Prostate gland (tissue), 2 donors: ENCODE measurements around the gene FBXO44. TPM values are rescaled to one million over a fixed set of nuclear protein-coding genes. Genes with fewer than 3 reads are reported as not detected.

Experiments
- DNase-seq: peaks from one replicate; pipeline ENCODE4 v3.0.0-alpha.2; 2019; ENCODE audit warnings: low spot score
- H3K27ac ChIP-seq, 2 donors: fragments of 200-600 bp; sonication (generic); 2 replicates each; pipeline ENCODE4 v1.5.1; 2017 to 2019
- H3K27me3 ChIP-seq: fragments of 200-600 bp; sonication (generic); replicated peaks from 2 replicates; pipeline ENCODE4 v1.5.1; 2019; ENCODE audit not compliant: insufficient read depth
- H3K36me3 ChIP-seq, 2 donors: fragments of 200-600 bp; sonication (generic); 1 replicate in 1 of 2; 2 replicates in 1 of 2; pipeline versions ENCODE4 v1.5.1 to v1.8.1; 2017 to 2019
- H3K4me1 ChIP-seq: fragments of 200-600 bp; sonication (generic); replicated peaks from 2 replicates; pipeline ENCODE4 v1.5.1; 2019
- H3K4me3 ChIP-seq, 2 donors: fragments of 200-600 bp; sonication (generic); 2 replicates each; pipeline ENCODE4 v1.5.1; 2017 to 2019
- H3K9me3 ChIP-seq: fragments of 200-600 bp; sonication (generic); 2 replicates; pipeline ENCODE4 v1.5.1; 2017
- POLR2A ChIP-seq: fragments of 450-650 bp; IDR thresholded peaks from one replicate; pipeline ENCODE4 v1.6.1; 2016; ENCODE audit warnings: antibody characterized with exemption, mild to moderate bottlenecking
- POLR2AphosphoS5 ChIP-seq: sonication (generic); formaldehyde crosslinking; IDR thresholded peaks from one replicate; pipeline ENCODE4 v1.6.1; 2017; ENCODE audit warnings: antibody characterized with exemption
- WGBS: methylation state at CpG from one replicate; pipeline ENCODE4 v1.1.5; 2018; 5-methylcytosine and 5-hydroxymethylcytosine counted together
- intact Hi-C: fragments of 100-400 bp; cut with DNase I; formaldehyde crosslinking; loops from one replicate; pipeline ENCODE4 v1.14.2; 2022
- total RNA-seq, 2 donors: library from RNA; depleted of rRNA; stranded (reverse); fragments of >200 nt; gene quantifications; one replicate each; pipeline ENCODE4 v1.1.0, GENCODE V29; 2016
- TF ChIP-seq, protein P1 (sequence below), 4 experiments: fragments of 200-600 bp in 2 of 4; fragments of 450-650 bp in 2 of 4; sonication (generic) in 2 of 4; IDR thresholded peaks; 1 replicate in 3 of 4; 2 replicates in 1 of 4; pipeline ENCODE4 v1.5.1; 2016 to 2019; ENCODE audit warnings: antibody characterized with exemption in 4 of 4, mild to moderate bottlenecking in 2 of 4, moderate library complexity in 2 of 4

FBXO44 gene
- total RNA-seq, 2 donors from 2014 or later, result 29.5 to 51.2 TPM

DNA sequence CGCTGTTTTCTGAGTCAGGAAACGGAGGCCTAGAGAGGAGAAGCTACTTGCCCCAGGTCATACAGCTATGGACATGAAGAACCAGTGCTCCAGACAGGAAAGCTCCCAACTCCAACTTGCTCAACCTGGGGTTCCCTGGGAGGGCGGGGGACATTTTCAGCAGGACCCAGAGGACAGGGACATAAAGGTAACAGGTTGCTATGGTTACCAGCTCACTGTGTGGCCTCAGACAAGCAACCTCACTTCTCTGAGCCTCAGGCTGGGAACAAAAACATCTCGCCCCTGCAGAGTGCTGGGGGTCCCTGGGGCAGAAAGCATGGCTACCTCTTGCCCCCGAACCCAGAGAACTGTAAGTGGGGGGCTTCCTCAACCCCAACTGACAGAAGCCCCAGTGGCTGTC, 16.6 kb upstream of the FBXO44 start:
- 52% methylated on average over 5 of the region's 5 CpGs for WGBS

DNA sequence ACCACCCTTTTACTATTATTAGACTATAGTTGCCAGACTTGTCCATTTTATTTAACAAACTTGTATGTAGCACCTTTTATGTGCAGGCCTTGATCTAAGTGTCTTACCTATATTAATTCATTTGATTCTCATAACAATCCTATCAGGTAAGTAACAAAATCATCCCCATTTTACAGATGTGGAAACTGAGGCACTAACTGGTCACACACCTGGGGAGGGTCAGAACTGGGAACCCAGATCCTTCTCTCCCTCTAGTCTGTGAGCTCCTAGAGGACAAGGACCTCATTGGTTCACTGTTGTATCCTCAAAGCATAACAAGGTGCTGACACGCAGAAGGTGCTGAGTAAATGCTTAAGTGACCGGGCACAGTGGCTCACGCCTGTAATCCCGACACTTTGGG, 15.3 kb upstream of the FBXO44 start:
- TF ChIP-seq POLR2AphosphoS5 (no peak), POLR2A (no peak)
- TF ChIP-seq, protein P1, sequence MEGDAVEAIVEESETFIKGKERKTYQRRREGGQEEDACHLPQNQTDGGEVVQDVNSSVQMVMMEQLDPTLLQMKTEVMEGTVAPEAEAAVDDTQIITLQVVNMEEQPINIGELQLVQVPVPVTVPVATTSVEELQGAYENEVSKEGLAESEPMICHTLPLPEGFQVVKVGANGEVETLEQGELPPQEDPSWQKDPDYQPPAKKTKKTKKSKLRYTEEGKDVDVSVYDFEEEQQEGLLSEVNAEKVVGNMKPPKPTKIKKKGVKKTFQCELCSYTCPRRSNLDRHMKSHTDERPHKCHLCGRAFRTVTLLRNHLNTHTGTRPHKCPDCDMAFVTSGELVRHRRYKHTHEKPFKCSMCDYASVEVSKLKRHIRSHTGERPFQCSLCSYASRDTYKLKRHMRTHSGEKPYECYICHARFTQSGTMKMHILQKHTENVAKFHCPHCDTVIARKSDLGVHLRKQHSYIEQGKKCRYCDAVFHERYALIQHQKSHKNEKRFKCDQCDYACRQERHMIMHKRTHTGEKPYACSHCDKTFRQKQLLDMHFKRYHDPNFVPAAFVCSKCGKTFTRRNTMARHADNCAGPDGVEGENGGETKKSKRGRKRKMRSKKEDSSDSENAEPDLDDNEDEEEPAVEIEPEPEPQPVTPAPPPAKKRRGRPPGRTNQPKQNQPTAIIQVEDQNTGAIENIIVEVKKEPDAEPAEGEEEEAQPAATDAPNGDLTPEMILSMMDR (IDR thresholded peaks at IDR 0.05), result no peak

More for the DNA sequence above, 16.6 kb upstream of the FBXO44 start:
- H3K36me3 ChIP-seq, result no peaks in the 10 kb centered on the region
- no peak overlapping the region for H3K27ac ChIP-seq
- no peaks in the 10 kb centered on the region for H3K4me1 ChIP-seq
- H3K9me3 ChIP-seq, result no peaks in the 10 kb centered on the region
- no peak for DNase-seq
- no peak overlapping the region for H3K4me3 ChIP-seq
- intact Hi-C loops, result no loop called here
- H3K27me3 ChIP-seq, result peaks cover 3% of the 10 kb centered on the region
- TF ChIP-seq, protein P1 (IDR thresholded peaks at IDR 0.05), result no peak
- no peak for TF ChIP-seq POLR2AphosphoS5
- TF ChIP-seq POLR2A, result no peak

DNA sequence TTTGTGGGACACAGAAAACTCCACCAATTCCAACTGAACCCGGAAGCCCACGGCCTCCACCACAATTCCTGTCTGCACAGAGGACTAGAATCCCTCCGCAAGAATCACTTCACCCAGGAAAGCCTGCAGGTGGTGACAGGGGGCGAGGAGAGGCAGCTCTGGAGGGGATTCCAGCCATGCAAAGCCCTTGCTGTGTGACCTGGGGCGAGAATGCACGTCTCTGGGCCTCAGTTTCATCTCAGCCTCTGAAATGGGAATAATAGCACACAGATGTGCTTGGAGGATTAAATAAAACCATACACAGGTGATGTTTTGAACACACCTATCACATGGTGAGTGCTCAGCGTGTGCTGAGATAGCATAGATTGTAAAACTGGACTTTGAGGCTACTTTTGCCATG, 14.6 kb upstream of the FBXO44 start:
- DNase-seq, result no peak
- Histone ChIP-seq H3K36me3 (no peaks in the 10 kb centered on the region), H3K27ac (no peak overlapping the region), H3K27me3 (no peaks in the 10 kb centered on the region), H3K4me1 (no peaks in the 10 kb centered on the region), H3K9me3 (no peaks in the 10 kb centered on the region), H3K4me3 (no peak overlapping the region)
- TF ChIP-seq, protein P1 (IDR thresholded peaks at IDR 0.05), result no peak
- TF ChIP-seq POLR2AphosphoS5, result no peak
- no peak for TF ChIP-seq POLR2A
- intact Hi-C loops, result loop anchor here (5.0 kb wide), 1 partner anchor 398 kb away; no protein-coding TSS in a partner anchor
- 60% methylated on average over 7 of the region's 7 CpGs for WGBS

More for the DNA sequence above, 15.3 kb upstream of the FBXO44 start:
- no peak overlapping the region for H3K27ac ChIP-seq
- H3K27me3 ChIP-seq, result no peaks in the 10 kb centered on the region
- WGBS, result 90% methylated on average over 4 of the region's 4 CpGs
- H3K4me1 ChIP-seq, result no peaks in the 10 kb centered on the region
- H3K4me3 ChIP-seq, result no peak overlapping the region
- no peaks in the 10 kb centered on the region for H3K36me3 ChIP-seq
- no peaks in the 10 kb centered on the region for H3K9me3 ChIP-seq
- no peak for DNase-seq
- intact Hi-C loops, result no loop called here

DNA sequence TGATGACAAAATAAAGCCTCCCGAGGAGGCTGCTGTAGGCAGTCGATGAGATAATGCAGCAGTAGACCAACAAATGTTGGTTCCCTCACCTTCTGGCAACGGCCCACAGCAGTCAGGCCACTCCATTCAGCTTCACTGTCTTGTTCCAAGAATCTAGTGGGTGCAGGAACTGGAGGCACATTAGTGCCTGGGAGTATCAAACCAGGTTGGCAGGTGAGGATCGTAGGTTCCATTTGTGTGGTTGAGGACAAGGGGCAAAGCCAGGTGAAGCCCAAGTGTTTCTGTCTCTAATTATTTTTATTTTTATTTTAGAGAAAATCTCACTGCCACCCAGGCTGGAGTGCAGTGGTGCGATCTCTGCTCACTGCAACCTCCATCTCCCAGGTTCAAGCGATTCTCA, 13.7 kb upstream of the FBXO44 start:
- Histone ChIP-seq H3K9me3 (no peaks in the 10 kb centered on the region), H3K4me3 (no peak overlapping the region), H3K36me3 (no peaks in the 10 kb centered on the region), H3K27ac (no peak overlapping the region), H3K4me1 (no peaks in the 10 kb centered on the region), H3K27me3 (no peaks in the 10 kb centered on the region)
- TF ChIP-seq POLR2AphosphoS5 (no peak), POLR2A (no peak)
- TF ChIP-seq, protein P1 (IDR thresholded peaks at IDR 0.05), result no peak
- 78% methylated on average over 6 of the region's 6 CpGs for WGBS
- DNase-seq, result no peak
- intact Hi-C loops, result loop anchor here (5.0 kb wide), 1 partner anchor 399 kb away; no protein-coding TSS in a partner anchor

DNA sequence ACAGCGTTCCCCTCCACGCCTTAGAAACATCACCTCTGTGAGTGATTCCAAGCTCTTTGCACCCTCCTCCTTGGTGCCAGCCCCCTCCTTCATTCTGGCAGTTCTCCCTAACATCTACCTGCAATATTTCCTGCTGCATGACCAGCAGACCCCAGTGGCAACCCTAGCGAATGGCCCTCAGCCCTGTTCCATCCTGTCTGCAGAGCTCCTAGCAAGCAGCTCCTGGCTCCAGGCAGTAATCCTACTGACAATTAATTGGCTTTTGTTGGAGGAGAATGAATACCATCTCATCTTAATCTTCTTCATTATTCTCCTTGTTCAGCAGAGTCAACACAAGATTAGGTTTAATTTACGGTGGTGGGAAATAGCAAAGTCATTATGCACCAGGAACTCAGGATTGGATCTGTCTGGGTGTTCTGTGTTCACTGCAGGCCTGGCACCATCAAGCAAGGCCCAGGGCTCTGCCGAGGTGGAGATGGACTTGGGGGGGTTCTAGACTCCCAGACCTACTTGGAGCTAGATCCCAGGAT, 12.8 kb upstream of the FBXO44 start:
- intact Hi-C loops, result loop anchor here (2.0 to 5.0 kb wide), 2 partner anchors 400 to 603 kb away; no protein-coding TSS in a partner anchor
- WGBS, result 57% methylated on average over 5 of the region's 5 CpGs

More for the DNA sequence above, 12.8 kb upstream of the FBXO44 start:
- Histone ChIP-seq H3K4me3 (no peak overlapping the region), H3K27ac (no peak overlapping the region), H3K9me3 (no peaks in the 10 kb centered on the region), H3K27me3 (no peaks in the 10 kb centered on the region), H3K4me1 (no peaks in the 10 kb centered on the region), H3K36me3 (no peaks in the 10 kb centered on the region)
- DNase-seq, result no peak
- TF ChIP-seq POLR2AphosphoS5 (no peak), POLR2A (no peak)
- TF ChIP-seq, protein P1 (IDR thresholded peaks at IDR 0.05), result no peak
